ENCODE measurements around the gene ABL1. TPM values are rescaled to one million over a fixed set of nuclear protein-coding genes. Genes with fewer than 3 reads are reported as not detected.
"Not testable (repeated sequence)": the region's sequence is repeated elsewhere in the genome, so short reads cannot be mapped to it uniquely, and the experiment has no call there.

Gene ABL1
- total RNA-seq, 2 donors from 2014 or later, result 62.8 to 123 TPM

DNA sequence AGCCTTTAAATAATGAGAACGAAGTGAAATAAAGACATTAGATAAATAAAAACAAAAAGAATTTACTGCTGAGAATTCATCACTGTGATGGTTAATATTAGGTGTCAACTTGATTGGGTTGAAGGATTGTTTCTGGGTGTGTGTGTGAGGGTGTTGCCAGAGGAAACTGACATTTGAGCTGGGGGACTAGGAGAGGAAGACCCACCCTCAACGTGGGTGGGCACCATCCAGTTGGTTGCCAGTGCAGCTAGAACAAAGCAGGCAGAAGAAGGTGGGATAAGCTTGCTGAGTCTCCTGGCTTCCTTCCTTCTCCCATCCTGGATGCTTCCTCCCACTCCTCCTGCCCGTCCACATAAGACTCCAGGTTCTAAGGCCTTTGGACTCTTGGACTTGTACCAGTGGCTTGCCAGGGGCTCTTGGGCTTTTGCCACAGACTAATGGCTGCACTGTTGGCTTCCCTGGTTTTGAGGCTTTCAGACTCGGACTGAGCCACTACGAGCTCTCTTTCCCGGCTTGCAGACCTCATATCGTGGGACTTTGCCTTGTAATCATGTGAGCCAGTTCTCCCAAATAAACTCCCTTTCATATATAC is 43.7 kb upstream of the ABL1 start:
- H3K4me1 ChIP-seq (ENCODE audit: control insufficient read depth in 1 of 2, low read depth in 2 of 2), result peaks cover 12 to 31% of the 10 kb centered on the region in 2 donors
- ATAC-seq (ENCODE audit: insufficient number of reproducible peaks, low FRiP score, low read depth) (no peak), DNase-seq (ENCODE audit: low spot score) (no peak)
- peaks cover 7% of the 10 kb centered on the region for H3K9me3 ChIP-seq
- H3K27ac ChIP-seq, result peak overlapping the region in 1 of 2 donors; percentile 20
- H3K27me3 ChIP-seq (replicated peaks; ENCODE audit: insufficient read depth), result no peaks in the 10 kb centered on the region
- no peaks in the 10 kb centered on the region for H3K36me3 ChIP-seq
- H3K4me3 ChIP-seq, result no peak overlapping the region
- TF ChIP-seq CTCF (IDR thresholded peaks at IDR 0.05), result no peak

DNA sequence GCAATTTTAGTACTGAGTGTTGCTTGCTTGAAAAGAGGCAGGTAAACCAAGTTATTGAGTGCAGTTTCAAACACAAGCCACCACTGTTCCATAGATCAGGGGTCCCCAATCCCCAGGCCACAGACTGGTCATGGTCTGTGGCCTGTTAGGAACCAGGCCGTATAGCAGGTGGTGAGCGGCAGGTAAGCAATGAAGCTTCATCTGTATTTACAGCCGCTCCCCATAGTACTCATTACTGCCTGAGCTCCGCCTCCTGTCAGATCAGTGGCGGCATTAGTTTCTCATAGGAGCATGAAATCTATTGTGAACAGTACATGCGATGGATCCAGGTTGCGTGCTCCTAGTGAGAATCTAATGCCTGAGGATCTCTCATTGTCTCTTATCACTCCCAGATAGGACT is 41.5 kb upstream of the ABL1 start:
- no peaks in the 10 kb centered on the region for H3K36me3 ChIP-seq
- DNase-seq (ENCODE audit: low spot score) (no peak), ATAC-seq (ENCODE audit: insufficient number of reproducible peaks, low FRiP score, low read depth) (no peak)
- H3K4me3 ChIP-seq, result no peak overlapping the region
- H3K27me3 ChIP-seq (replicated peaks; ENCODE audit: insufficient read depth), result no peaks in the 10 kb centered on the region
- no peak for TF ChIP-seq CTCF (IDR thresholded peaks at IDR 0.05)
- peaks cover 12 to 23% of the 10 kb centered on the region in 2 donors for H3K4me1 ChIP-seq (ENCODE audit: control insufficient read depth in 1 of 2, low read depth in 2 of 2)
- peaks cover 7% of the 10 kb centered on the region for H3K9me3 ChIP-seq
- no peak overlapping the region for H3K27ac ChIP-seq

DNA sequence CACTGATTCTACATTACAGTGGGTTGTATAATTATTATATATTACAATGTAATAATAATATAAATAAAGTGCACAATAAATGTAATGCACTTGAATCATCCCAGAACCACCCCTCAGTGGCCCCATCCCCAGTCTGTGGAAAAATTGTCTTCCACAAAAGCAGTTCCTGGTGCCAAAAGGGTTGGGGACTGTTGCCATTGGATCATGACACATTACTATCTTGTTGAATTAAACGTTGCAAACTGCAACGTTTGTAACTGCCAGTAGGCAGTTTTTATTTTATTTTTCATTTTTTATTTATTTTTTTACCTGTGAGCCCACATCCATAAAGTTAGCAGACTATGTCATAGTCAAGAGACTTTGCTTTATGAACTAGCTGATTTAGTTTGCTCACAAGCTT is 41.0 kb upstream of the ABL1 start:
- not testable (repeated sequence) for ATAC-seq (ENCODE audit: insufficient number of reproducible peaks, low FRiP score, low read depth); H3K36me3 ChIP-seq; H3K4me3 ChIP-seq; H3K9me3 ChIP-seq; H3K27me3 ChIP-seq (replicated peaks; ENCODE audit: insufficient read depth); H3K27ac ChIP-seq; DNase-seq (ENCODE audit: low spot score)
- peaks cover 12 to 23% of the 10 kb centered on the region in 2 donors for H3K4me1 ChIP-seq (ENCODE audit: control insufficient read depth in 1 of 2, low read depth in 2 of 2)

GRCh38 chr9:130794423-130794822 is 40.6 kb upstream of the ABL1 start:
- H3K4me3 ChIP-seq; ATAC-seq (ENCODE audit: insufficient number of reproducible peaks, low FRiP score, low read depth); H3K9me3 ChIP-seq; H3K36me3 ChIP-seq; H3K27me3 ChIP-seq (replicated peaks; ENCODE audit: insufficient read depth); DNase-seq (ENCODE audit: low spot score): not testable (repeated sequence)
- peaks cover 12 to 23% of the 10 kb centered on the region in 2 donors for H3K4me1 ChIP-seq (ENCODE audit: control insufficient read depth in 1 of 2, low read depth in 2 of 2)
- H3K27ac ChIP-seq, result peak overlapping the region; percentile 38 to 67

GRCh38 chr9:130794923-130795495 is 40.0 kb upstream of the ABL1 start:
- Histone ChIP-seq H3K9me3 (peaks cover under 1% of the 10 kb centered on the region), H3K4me1 (ENCODE audit: control insufficient read depth in 1 of 2, low read depth in 2 of 2) (peaks cover 12 to 23% of the 10 kb centered on the region in 2 donors), H3K4me3 (no peak overlapping the region), H3K27ac (peak overlapping the region; percentile 38 to 67), H3K36me3 (no peaks in the 10 kb centered on the region), H3K27me3 (replicated peaks; ENCODE audit: insufficient read depth) (no peaks in the 10 kb centered on the region)
- ATAC-seq (ENCODE audit: insufficient number of reproducible peaks, low FRiP score, low read depth) (no peak), DNase-seq (ENCODE audit: low spot score) (no peak)
- no peak for TF ChIP-seq CTCF (IDR thresholded peaks at IDR 0.05)

- H3K4me3 ChIP-seq; ATAC-seq (ENCODE audit: insufficient number of reproducible peaks, low FRiP score, low read depth); H3K27me3 ChIP-seq (replicated peaks; ENCODE audit: insufficient read depth); H3K4me1 ChIP-seq (ENCODE audit: control insufficient read depth in 1 of 2, low read depth in 2 of 2); H3K36me3 ChIP-seq; H3K9me3 ChIP-seq; DNase-seq (ENCODE audit: low spot score); H3K27ac ChIP-seq: not testable (repeated sequence)
Measured at GRCh38 chr9:130803116-130803515, 31.9 kb upstream of the ABL1 start.
